Bronchus fibroblast of lung (primary cell): ENCODE results near the gene FHOD3. TPM values are rescaled to one million over a fixed set of nuclear protein-coding genes. Genes with fewer than 3 reads are reported as not detected.

Experiments
- total RNA-seq: library from RNA; depleted of rRNA; stranded (reverse); fragments of >200 nt; gene quantifications from 2 replicates; pipeline ENCODE4 v1.2.3, GENCODE V29; 2015

FHOD3 gene
- 1.9 and 2.9 TPM in 2 replicates for total RNA-seq

GRCh38 chr18:36297417-36298125, at the start of gene FHOD3:
TSS of gene FHOD3 (plus strand) at chr18:36297713. CDS start at chr18:36297836, 123 bp downstream.

DNA sequence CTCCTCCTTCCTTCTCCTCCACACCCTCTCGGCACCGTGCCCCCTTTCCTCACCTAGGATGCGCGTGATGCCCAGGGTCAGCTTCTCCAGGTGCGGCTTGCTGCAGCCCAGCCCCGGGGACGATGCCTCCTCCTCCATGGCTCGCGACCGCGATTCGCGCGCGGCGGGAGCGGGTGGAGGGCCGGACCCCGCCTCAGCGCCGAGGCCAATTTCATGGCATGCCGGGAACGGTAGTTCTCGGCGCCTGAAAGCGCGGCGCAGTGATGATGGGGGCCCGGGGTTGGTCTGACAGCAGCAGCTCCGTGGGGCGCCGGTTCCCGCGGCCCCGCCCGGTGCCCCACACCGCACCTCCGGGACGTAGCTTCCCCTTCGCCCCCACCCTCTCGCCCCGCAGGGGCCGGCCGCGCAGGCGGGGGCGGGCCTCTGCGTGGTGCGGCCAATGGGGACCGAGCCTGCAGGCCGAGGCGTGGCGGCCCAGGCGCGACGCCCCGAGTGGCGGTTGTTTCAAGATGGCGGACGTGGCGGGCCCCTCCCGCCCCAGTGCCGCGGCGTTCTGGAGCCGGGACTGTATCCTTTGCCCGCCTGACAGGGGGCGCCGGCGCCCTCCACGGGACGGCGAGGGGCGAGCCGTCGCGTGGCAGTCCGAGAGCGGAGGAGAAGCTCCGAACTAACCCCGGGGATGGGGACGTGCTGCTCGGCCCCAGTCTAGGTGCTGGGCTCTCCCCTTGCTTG, 531.3 kb downstream of the FHOD3 start, which contains the start of the genes KIAA1328 and TPGS2:
Gene KIAA1328, plus strand, starts transcription at position 498 of the 732 bp plus-strand sequence. Its CDS starts 12 bp downstream, at position 510.
Gene TPGS2, minus strand, starts transcription at position 373 of the 732 bp plus-strand sequence. Its CDS starts 235 bp downstream, at position 138.

Other genes starting within 250 kb of the FHOD3 start
- 28.1 and 38.3 TPM in 2 replicates for gene RPRD1A, start 230.2 kb upstream of the FHOD3 start, total RNA-seq
- gene SLC39A6, start 168.4 kb upstream of the FHOD3 start, total RNA-seq = 29.6 and 34.8 TPM in 2 replicates
- 38.7 and 39.2 TPM in 2 replicates for gene ELP2, start 167.8 kb upstream of the FHOD3 start, total RNA-seq
- 6.1 and 6.4 TPM in 2 replicates for gene MOCOS, start 110.2 kb upstream of the FHOD3 start, total RNA-seq